ENCODE data around the gene POLD2.

Gene POLD2

GRCh38 chr7:44102846-44103565, 20.3 kb downstream of the POLD2 start:
- Histone ChIP-seq H3K27ac (ENCODE audit: low read depth, low read length) (peak overlapping the region; percentile 61), H3K4me1 (ENCODE audit: control insufficient read depth in 5 of 5, insufficient read depth in 5 of 5, low read length in 5 of 5) (peaks cover 13 to 54% (median 38%) of the 10 kb centered on the region in 5 donors), H3K9ac (ENCODE audit: low read length in 5 of 5) (peak overlapping the region in 3 of 5 donors; percentile 6 to 47 (median 26))

GRCh38 chr7:44101966-44102845, 21.1 kb downstream of the POLD2 start:
- Histone ChIP-seq H3K27ac (ENCODE audit: low read depth, low read length) (peak overlapping the region; percentile 61), H3K9ac (ENCODE audit: low read length in 5 of 5) (peak overlapping the region in 3 of 5 donors; percentile 6 to 26 (median 26)), H3K36me3 (ENCODE audit: control insufficient read depth in 5 of 5, insufficient read depth in 5 of 5, low read length in 5 of 5) (peaks cover 0 to 3% (median 0%) of the 10 kb centered on the region in 5 donors), H3K9me3 (ENCODE audit: control insufficient read depth in 5 of 5, low read length in 5 of 5) (no peaks in the 10 kb centered on the region), H3K27me3 (ENCODE audit: control insufficient read depth in 5 of 5, insufficient read depth in 4 of 5, low read length in 5 of 5) (peaks cover 0 to 3% (median 0%) of the 10 kb centered on the region in 5 donors), H3K4me1 (ENCODE audit: control insufficient read depth in 5 of 5, insufficient read depth in 5 of 5, low read length in 5 of 5) (peaks cover 13 to 54% (median 38%) of the 10 kb centered on the region in 5 donors), H3K4me3 (ENCODE audit: low read depth in 1 of 5, low read length in 5 of 5) (no peak overlapping the region)

More at GRCh38 chr7:44102846-44103565, 20.3 kb downstream of the POLD2 start:
- Histone ChIP-seq H3K4me3 (ENCODE audit: low read depth in 1 of 5, low read length in 5 of 5) (no peak overlapping the region), H3K27me3 (ENCODE audit: control insufficient read depth in 5 of 5, insufficient read depth in 4 of 5, low read length in 5 of 5) (peaks cover 0 to 3% (median 0%) of the 10 kb centered on the region in 5 donors), H3K36me3 (ENCODE audit: control insufficient read depth in 5 of 5, insufficient read depth in 5 of 5, low read length in 5 of 5) (peaks cover 0 to 7% (median 0%) of the 10 kb centered on the region in 5 donors), H3K9me3 (ENCODE audit: control insufficient read depth in 5 of 5, low read length in 5 of 5) (no peaks in the 10 kb centered on the region)

- H3K27ac ChIP-seq (ENCODE audit: low read depth, low read length), result peak overlapping the region; percentile 69
- no peak overlapping the region for H3K4me3 ChIP-seq (ENCODE audit: low read depth in 1 of 5, low read length in 5 of 5)
- peaks cover 13 to 49% (median 35%) of the 10 kb centered on the region in 5 donors for H3K4me1 ChIP-seq (ENCODE audit: control insufficient read depth in 5 of 5, insufficient read depth in 5 of 5, low read length in 5 of 5)
- H3K9me3 ChIP-seq (ENCODE audit: control insufficient read depth in 5 of 5, low read length in 5 of 5), result peaks cover 0 to 2% (median 0%) of the 10 kb centered on the region in 5 donors
- peaks cover 0 to 3% (median 0%) of the 10 kb centered on the region in 5 donors for H3K27me3 ChIP-seq (ENCODE audit: control insufficient read depth in 5 of 5, insufficient read depth in 4 of 5, low read length in 5 of 5)
- H3K36me3 ChIP-seq (ENCODE audit: control insufficient read depth in 5 of 5, insufficient read depth in 5 of 5, low read length in 5 of 5), result no peaks in the 10 kb centered on the region
- peak overlapping the region in 1 of 5 donors; percentile 26 for H3K9ac ChIP-seq (ENCODE audit: low read length in 5 of 5)
These were observed 21.9 kb downstream of the POLD2 start for GRCh38 chr7:44101303-44101965.

- Histone ChIP-seq H3K36me3 (ENCODE audit: control insufficient read depth in 5 of 5, insufficient read depth in 5 of 5, low read length in 5 of 5) (no peaks in the 10 kb centered on the region), H3K27me3 (ENCODE audit: control insufficient read depth in 5 of 5, insufficient read depth in 4 of 5, low read length in 5 of 5) (peaks cover 0 to 3% (median 0%) of the 10 kb centered on the region in 5 donors), H3K4me3 (ENCODE audit: low read depth in 1 of 5, low read length in 5 of 5) (no peak overlapping the region), H3K9me3 (ENCODE audit: control insufficient read depth in 5 of 5, low read length in 5 of 5) (peaks cover 0 to 3% (median 0%) of the 10 kb centered on the region in 5 donors), H3K27ac (ENCODE audit: low read depth, low read length) (peak overlapping the region; percentile 69), H3K4me1 (ENCODE audit: control insufficient read depth in 5 of 5, insufficient read depth in 5 of 5, low read length in 5 of 5) (peaks cover 9 to 44% (median 29%) of the 10 kb centered on the region in 5 donors), H3K9ac (ENCODE audit: low read length in 5 of 5) (peak overlapping the region in 1 of 5 donors; percentile 11)
These were observed 22.7 kb downstream of the POLD2 start for GRCh38 chr7:44100458-44101302.

- Histone ChIP-seq H3K4me3 (ENCODE audit: low read depth in 1 of 5, low read length in 5 of 5) (no peak overlapping the region), H3K9me3 (ENCODE audit: control insufficient read depth in 5 of 5, low read length in 5 of 5) (peaks cover 0 to 3% (median 0%) of the 10 kb centered on the region in 5 donors), H3K27me3 (ENCODE audit: control insufficient read depth in 5 of 5, insufficient read depth in 4 of 5, low read length in 5 of 5) (no peaks in the 10 kb centered on the region), H3K36me3 (ENCODE audit: control insufficient read depth in 5 of 5, insufficient read depth in 5 of 5, low read length in 5 of 5) (no peaks in the 10 kb centered on the region), H3K27ac (ENCODE audit: low read depth, low read length) (peak overlapping the region; percentile 69), H3K4me1 (ENCODE audit: control insufficient read depth in 5 of 5, insufficient read depth in 5 of 5, low read length in 5 of 5) (peaks cover 4 to 44% (median 30%) of the 10 kb centered on the region in 5 donors), H3K9ac (ENCODE audit: low read length in 5 of 5) (no peak overlapping the region)
These were observed 23.7 kb downstream of the POLD2 start for GRCh38 chr7:44099669-44100068.

GRCh38 chr7:44098092-44099068, 25.0 kb downstream of the POLD2 start:
- Histone ChIP-seq H3K36me3 (ENCODE audit: control insufficient read depth in 5 of 5, insufficient read depth in 5 of 5, low read length in 5 of 5) (no peaks in the 10 kb centered on the region), H3K4me1 (ENCODE audit: control insufficient read depth in 5 of 5, insufficient read depth in 5 of 5, low read length in 5 of 5) (peaks cover 6 to 44% (median 31%) of the 10 kb centered on the region in 5 donors), H3K9me3 (ENCODE audit: control insufficient read depth in 5 of 5, low read length in 5 of 5) (peaks cover 0 to 3% (median 0%) of the 10 kb centered on the region in 5 donors), H3K4me3 (ENCODE audit: low read depth in 1 of 5, low read length in 5 of 5) (no peak overlapping the region), H3K27me3 (ENCODE audit: control insufficient read depth in 5 of 5, insufficient read depth in 4 of 5, low read length in 5 of 5) (no peaks in the 10 kb centered on the region), H3K27ac (ENCODE audit: low read depth, low read length) (no peak overlapping the region), H3K9ac (ENCODE audit: low read length in 5 of 5) (no peak overlapping the region)

GRCh38 chr7:44097064-44097932, 26.1 kb downstream of the POLD2 start:
- H3K27me3 ChIP-seq (ENCODE audit: control insufficient read depth in 5 of 5, insufficient read depth in 4 of 5, low read length in 5 of 5), result no peaks in the 10 kb centered on the region
- H3K9ac ChIP-seq (ENCODE audit: low read length in 5 of 5), result no peak overlapping the region
- H3K4me3 ChIP-seq (ENCODE audit: low read depth in 1 of 5, low read length in 5 of 5), result no peak overlapping the region
- H3K4me1 ChIP-seq (ENCODE audit: control insufficient read depth in 5 of 5, insufficient read depth in 5 of 5, low read length in 5 of 5), result peaks cover 3 to 35% (median 28%) of the 10 kb centered on the region in 5 donors
- no peak overlapping the region for H3K27ac ChIP-seq (ENCODE audit: low read depth, low read length)
- no peaks in the 10 kb centered on the region for H3K36me3 ChIP-seq (ENCODE audit: control insufficient read depth in 5 of 5, insufficient read depth in 5 of 5, low read length in 5 of 5)
- H3K9me3 ChIP-seq (ENCODE audit: control insufficient read depth in 5 of 5, low read length in 5 of 5), result peaks cover 0 to 3% (median 0%) of the 10 kb centered on the region in 5 donors
